ENCODE results near the gene PTPN4. TPM values are rescaled to one million over a fixed set of nuclear protein-coding genes. Genes with fewer than 3 reads are reported as not detected.

PTPN4 gene
- total and polyA plus RNA-seq, 10 of the 15 experiments (the other 5 are each of a cell fraction or from before 2014, with no cell fraction given): 5.0 to 29.7 (median 23.7) TPM

DNA sequence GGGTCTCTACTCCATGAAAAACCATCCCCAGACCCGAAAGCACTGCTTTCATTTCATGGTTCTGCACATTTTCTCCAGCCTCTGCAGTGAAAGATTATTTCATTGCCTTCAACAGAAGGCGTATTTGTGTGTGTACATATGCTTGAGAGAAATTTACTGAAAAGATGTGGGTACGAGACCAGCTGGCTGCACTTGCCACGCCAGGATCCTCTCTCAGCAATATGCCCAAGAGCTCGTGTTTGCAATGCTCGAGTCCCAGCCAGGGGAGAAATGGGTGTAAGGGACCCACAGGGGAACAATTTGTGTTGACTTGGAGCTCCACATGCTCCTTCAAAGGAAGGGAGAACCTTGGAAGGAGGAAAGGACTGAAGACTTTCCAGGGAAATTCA, 43.4 kb upstream of the PTPN4 start:
- DNase-seq (ENCODE audit: low read depth, low spot score) (no peak), ATAC-seq (no peak), FAIRE-seq (no peak)
- H3K36me3 ChIP-seq (ENCODE audit: control insufficient read depth in 2 of 2, insufficient read depth in 2 of 2, low read length in 1 of 2): no peaks in the 10 kb centered on the region
- ChIA-PET RAD21 (ENCODE audit: unreplicated experiment) (no interaction called here), POLR2A (no interaction called here), CTCF (interaction anchor here (2.1 kb wide), 1 partner anchor 12 kb away, joined by 6 read pairs; no protein-coding TSS in a partner anchor), SMC1A (ENCODE audit: uncharacterized antibody, unreplicated experiment) (no interaction called here)
- WGBS (ENCODE audit: insufficient coverage, insufficient replicate concordance, low lambda C conversion rate, missing lambda C conversion rate): 22% methylated on average over 6 of the region's 6 CpGs
- TF ChIP-seq ATF7 (IDR thresholded peaks at IDR 0.05; ENCODE audit: low read depth): no peak
- TF ChIP-seq POLR2A (IDR thresholded peaks at IDR 0.05; ENCODE audit: low read depth, low read length): no peak
- no peak for TF ChIP-seq TARDBP (IDR thresholded peaks at IDR 0.05; ENCODE audit: borderline replicate concordance)
- no peak overlapping the region for H3K9ac ChIP-seq (ENCODE audit: control insufficient read depth, insufficient read depth, low read length)
- no peaks in the 10 kb centered on the region for H3K27me3 ChIP-seq (replicated peaks in 1 of 2; ENCODE audit: control insufficient read depth in 2 of 2, insufficient read depth in 2 of 2, low read length in 1 of 2)
- H3K4me1 ChIP-seq (ENCODE audit: control insufficient read depth, insufficient read depth, low read length): no peaks in the 10 kb centered on the region
- H3K9me3 ChIP-seq (replicated peaks; ENCODE audit: control insufficient read depth, insufficient read depth, low read length): no peaks in the 10 kb centered on the region; the same call in 2 of the 3 replicates
- H2AFZ ChIP-seq (ENCODE audit: control insufficient read depth, low read depth, low read length): no peak overlapping the region
- H4K20me1 ChIP-seq (ENCODE audit: control insufficient read depth, insufficient read depth): no peaks in the 10 kb centered on the region
- no TSS peak for BruUV-seq (replicated peaks)
- in situ Hi-C loops (cut with MboI) (no loop called here), intact Hi-C loops (cut with micrococcal nuclease; ENCODE audit: unreplicated experiment) (no loop called here)
- no peak overlapping the region for H3K4me3 ChIP-seq
- no peak overlapping the region for H3K4me2 ChIP-seq (ENCODE audit: control insufficient read depth, insufficient read depth)
- H3K27ac ChIP-seq (ENCODE audit: control insufficient read depth, insufficient read depth): no peak overlapping the region
- no peaks in the 10 kb centered on the region for H3K79me2 ChIP-seq (ENCODE audit: control insufficient read depth, insufficient read depth, low read length)

DNA sequence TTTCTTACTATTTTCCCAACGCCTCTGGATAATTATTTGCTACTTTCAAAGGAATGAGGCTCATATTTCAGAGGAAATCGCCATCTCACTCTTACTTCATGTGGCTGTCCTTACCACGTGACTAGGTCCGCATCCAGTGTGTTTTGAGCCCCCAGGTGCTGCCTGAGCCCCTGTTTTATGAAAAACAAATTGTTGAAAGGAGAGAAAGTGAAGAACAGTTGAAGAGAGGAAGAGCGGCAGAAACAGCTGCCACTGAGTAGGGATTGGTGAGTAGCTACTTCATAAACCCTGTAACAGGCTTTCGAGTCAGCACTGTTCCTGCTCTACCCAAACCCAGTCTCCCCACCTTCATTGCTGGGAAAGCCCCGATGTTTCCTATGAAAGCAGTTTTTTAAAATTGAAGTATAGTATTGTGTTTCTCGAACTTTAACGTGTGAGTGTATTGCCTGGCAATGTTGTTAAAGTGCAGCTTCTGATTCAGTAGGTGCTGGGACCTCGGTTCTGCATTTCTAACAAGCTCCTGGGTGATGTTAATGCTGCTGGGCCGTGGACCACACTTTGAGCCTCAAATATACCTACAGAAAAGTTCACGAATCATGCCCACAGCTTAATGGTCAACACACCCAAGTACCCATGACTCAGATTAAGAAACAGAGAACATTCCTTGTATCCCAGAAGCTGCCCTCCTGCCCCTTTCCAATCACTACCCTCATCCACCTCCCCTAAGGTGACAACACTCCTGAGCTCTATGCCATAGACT, 41.0 kb upstream of the PTPN4 start:
- no peaks in the 10 kb centered on the region for H3K79me2 ChIP-seq (ENCODE audit: control insufficient read depth, insufficient read depth, low read length)
- in situ Hi-C loops (cut with MboI) (no loop called here), intact Hi-C loops (cut with micrococcal nuclease; ENCODE audit: unreplicated experiment) (no loop called here)
- POLR2A ChIA-PET: no interaction called here
- H2AFZ ChIP-seq (ENCODE audit: control insufficient read depth, low read depth, low read length): no peak overlapping the region
- H3K9ac ChIP-seq (ENCODE audit: control insufficient read depth, insufficient read depth, low read length): no peak overlapping the region
- CTCF ChIA-PET: interaction anchor here (1.0 kb wide), 1 partner anchor 17 kb away, joined by 3 read pairs; no protein-coding TSS in a partner anchor
- no peak for ATAC-seq
- TF ChIP-seq PAX5 (IDR thresholded peaks at IDR 0.05; ENCODE audit: borderline replicate concordance, low read depth, low read length) (no peak), BRCA1 (IDR thresholded peaks at IDR 0.05; ENCODE audit: low read depth, low read length) (no peak), MTA3 (IDR thresholded peaks at IDR 0.05; ENCODE audit: borderline replicate concordance, low read length) (no peak), RBBP5 (conservative IDR thresholded peaks at IDR 0.05) (no peak), BACH1 (IDR thresholded peaks at IDR 0.05; ENCODE audit: borderline replicate concordance) (no peak), WRNIP1 (IDR thresholded peaks at IDR 0.05; ENCODE audit: borderline replicate concordance, low read depth, low read length) (no peak)
- TF ChIP-seq, protein P1, sequence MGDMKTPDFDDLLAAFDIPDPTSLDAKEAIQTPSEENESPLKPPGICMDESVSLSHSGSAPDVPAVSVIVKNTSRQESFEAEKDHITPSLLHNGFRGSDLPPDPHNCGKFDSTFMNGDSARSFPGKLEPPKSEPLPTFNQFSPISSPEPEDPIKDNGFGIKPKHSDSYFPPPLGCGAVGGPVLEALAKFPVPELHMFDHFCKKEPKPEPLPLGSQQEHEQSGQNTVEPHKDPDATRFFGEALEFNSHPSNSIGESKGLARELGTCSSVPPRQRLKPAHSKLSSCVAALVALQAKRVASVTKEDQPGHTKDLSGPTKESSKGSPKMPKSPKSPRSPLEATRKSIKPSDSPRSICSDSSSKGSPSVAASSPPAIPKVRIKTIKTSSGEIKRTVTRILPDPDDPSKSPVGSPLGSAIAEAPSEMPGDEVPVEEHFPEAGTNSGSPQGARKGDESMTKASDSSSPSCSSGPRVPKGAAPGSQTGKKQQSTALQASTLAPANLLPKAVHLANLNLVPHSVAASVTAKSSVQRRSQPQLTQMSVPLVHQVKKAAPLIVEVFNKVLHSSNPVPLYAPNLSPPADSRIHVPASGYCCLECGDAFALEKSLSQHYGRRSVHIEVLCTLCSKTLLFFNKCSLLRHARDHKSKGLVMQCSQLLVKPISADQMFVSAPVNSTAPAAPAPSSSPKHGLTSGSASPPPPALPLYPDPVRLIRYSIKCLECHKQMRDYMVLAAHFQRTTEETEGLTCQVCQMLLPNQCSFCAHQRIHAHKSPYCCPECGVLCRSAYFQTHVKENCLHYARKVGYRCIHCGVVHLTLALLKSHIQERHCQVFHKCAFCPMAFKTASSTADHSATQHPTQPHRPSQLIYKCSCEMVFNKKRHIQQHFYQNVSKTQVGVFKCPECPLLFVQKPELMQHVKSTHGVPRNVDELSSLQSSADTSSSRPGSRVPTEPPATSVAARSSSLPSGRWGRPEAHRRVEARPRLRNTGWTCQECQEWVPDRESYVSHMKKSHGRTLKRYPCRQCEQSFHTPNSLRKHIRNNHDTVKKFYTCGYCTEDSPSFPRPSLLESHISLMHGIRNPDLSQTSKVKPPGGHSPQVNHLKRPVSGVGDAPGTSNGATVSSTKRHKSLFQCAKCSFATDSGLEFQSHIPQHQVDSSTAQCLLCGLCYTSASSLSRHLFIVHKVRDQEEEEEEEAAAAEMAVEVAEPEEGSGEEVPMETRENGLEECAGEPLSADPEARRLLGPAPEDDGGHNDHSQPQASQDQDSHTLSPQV (IDR thresholded peaks at IDR 0.05): no peak
- SMC1A ChIA-PET (ENCODE audit: uncharacterized antibody, unreplicated experiment): interaction anchor here (0.9 to 1.2 kb wide), 2 partner anchors 78 to 458 kb away, joined by 4 read pairs; no protein-coding TSS in a partner anchor
- H3K4me1 ChIP-seq (ENCODE audit: control insufficient read depth, insufficient read depth, low read length): no peaks in the 10 kb centered on the region
- FAIRE-seq: no peak
- WGBS (ENCODE audit: insufficient coverage, insufficient replicate concordance, low lambda C conversion rate, missing lambda C conversion rate): 23% methylated on average over 12 of the region's 12 CpGs
- H3K4me3 ChIP-seq: no peak overlapping the region
- H3K27ac ChIP-seq (ENCODE audit: control insufficient read depth, insufficient read depth): no peak overlapping the region
- H3K4me2 ChIP-seq (ENCODE audit: control insufficient read depth, insufficient read depth): no peak overlapping the region
- H3K27me3 ChIP-seq (replicated peaks in 1 of 2; ENCODE audit: control insufficient read depth in 2 of 2, insufficient read depth in 2 of 2, low read length in 1 of 2): peaks cover 0 to 2% of the 10 kb centered on the region in 2 experiments; a peak in 2 of 4 replicates
- H3K9me3 ChIP-seq (replicated peaks; ENCODE audit: control insufficient read depth, insufficient read depth, low read length): no peaks in the 10 kb centered on the region; the same call in 2 of the 3 replicates
- RAD21 ChIA-PET (ENCODE audit: unreplicated experiment): no interaction called here
- no peaks in the 10 kb centered on the region for H3K36me3 ChIP-seq (ENCODE audit: control insufficient read depth in 2 of 2, insufficient read depth in 2 of 2, low read length in 1 of 2)
- no peaks in the 10 kb centered on the region for H4K20me1 ChIP-seq (ENCODE audit: control insufficient read depth, insufficient read depth)
- no peak for DNase-seq (ENCODE audit: low read depth, low spot score)
- BruUV-seq (replicated peaks): no TSS peak

Measured in GM12878 (cell line).